AG20443 (cell line): ENCODE data around the gene SPIRE2.
A peak's percentile ranks its signal among the peaks of the same experiment; 100 is the strongest.
"Not testable (repeated sequence)": the region's sequence is repeated elsewhere in the genome, so short reads cannot be mapped to it uniquely, and the experiment has no call there.

Experiments used
- DNase-seq: peaks from one replicate; pipeline ENCODE4 v3.0.0; 2012; ENCODE audit warnings: low spot score, mixed read lengths

SPIRE2 gene

GRCh38 chr16:89808475-89808874 lies 19.8 kb upstream of the SPIRE2 start:
- DNase-seq: no peak

GRCh38 chr16:89811321-89811720 lies 17.0 kb upstream of the SPIRE2 start:
- no peak for DNase-seq

- peak; percentile 25 for DNase-seq
Observed at GRCh38 chr16:89815639-89816348, 12.5 kb upstream of the SPIRE2 start.

GRCh38 chr16:89818851-89819403 lies 9.3 kb upstream of the SPIRE2 start:
- DNase-seq: not testable (repeated sequence)

GRCh38 chr16:89819448-89819847 lies 8.8 kb upstream of the SPIRE2 start:
- DNase-seq: not testable (repeated sequence)

GRCh38 chr16:89821438-89822187 lies 6.7 kb upstream of the SPIRE2 start:
- DNase-seq: no peak

- DNase-seq: no peak
Observed at GRCh38 chr16:89822188-89823086, 5.8 kb upstream of the SPIRE2 start.

GRCh38 chr16:89823087-89823823 lies 5.0 kb upstream of the SPIRE2 start:
- DNase-seq: no peak

GRCh38 chr16:89823824-89824148 lies 4.5 kb upstream of the SPIRE2 start:
- DNase-seq: not testable (repeated sequence)

GRCh38 chr16:89826531-89827382 lies 1.5 kb upstream of the SPIRE2 start:
- DNase-seq: no peak

- DNase-seq: peak; percentile 70
Observed at GRCh38 chr16:89827383-89828198, 684 bp upstream of the SPIRE2 start.

GRCh38 chr16:89828870-89829629 lies 775 bp downstream of the SPIRE2 start:
- DNase-seq: no peak

- no peak for DNase-seq
Observed at GRCh38 chr16:89829630-89830437, 1.6 kb downstream of the SPIRE2 start.

- DNase-seq: no peak
Observed at GRCh38 chr16:89831810-89832328, 3.6 kb downstream of the SPIRE2 start.

GRCh38 chr16:89833664-89834363 lies 5.5 kb downstream of the SPIRE2 start:
- not testable (repeated sequence) for DNase-seq

GRCh38 chr16:89834813-89835363 lies 6.6 kb downstream of the SPIRE2 start:
- DNase-seq: not testable (repeated sequence)

GRCh38 chr16:89836484-89836883 lies 8.2 kb downstream of the SPIRE2 start:
- DNase-seq: not testable (repeated sequence)
